GM18520 (cell line): ENCODE data around the gene NLGN3.

Experiments
- ATAC-seq: cut with Tn5 transposase; IDR thresholded peaks from one replicate; pipeline ENCODE4 v1.9.1; 2021; ENCODE audit not compliant: unreplicated experiment

NLGN3 gene

DNA sequence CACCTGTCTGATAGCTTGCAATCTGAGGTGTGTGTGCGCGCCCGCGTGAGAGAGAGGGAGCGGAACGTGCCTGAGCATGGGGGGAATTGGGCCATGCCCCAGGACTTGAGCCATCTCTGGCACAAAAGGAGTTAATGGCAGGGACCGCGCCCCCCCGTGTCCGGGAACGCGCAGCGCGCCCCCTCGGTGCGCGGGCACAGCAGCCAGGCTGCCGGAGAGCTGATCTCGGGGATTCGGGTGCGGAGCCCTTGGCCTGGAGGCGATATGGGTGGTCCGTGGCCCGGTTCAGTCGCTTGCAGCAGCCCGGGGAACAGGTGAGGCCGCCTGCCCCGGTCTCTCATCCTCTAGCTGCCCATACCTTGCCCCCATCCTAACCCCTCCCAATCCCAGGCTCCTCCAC, at the start of gene NLGN3:
TSS of gene NLGN3 (plus strand) at position 191 of the 400 bp plus-strand sequence. CDS start 2,909 bp downstream, outside the sequence.
- no peak for ATAC-seq

DNA sequence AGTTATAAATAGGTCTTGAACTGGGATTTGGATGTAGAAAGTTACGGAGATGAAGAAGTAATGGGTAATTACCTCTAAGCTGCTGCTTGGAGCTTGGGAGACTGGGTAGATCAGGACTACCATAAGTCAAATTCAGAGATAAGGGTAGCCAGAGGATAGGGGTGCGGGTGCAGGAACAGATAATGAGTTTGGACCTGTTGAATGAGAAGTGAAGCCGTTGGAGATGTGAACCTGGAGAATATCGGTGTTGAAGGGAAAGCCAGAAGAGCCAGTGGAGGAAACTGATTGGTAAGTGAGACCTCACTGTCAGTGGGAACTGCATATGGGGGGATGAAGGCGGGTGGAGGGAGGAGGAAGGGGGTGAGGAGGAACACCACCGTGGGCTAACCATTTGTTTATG, 49.6 kb upstream of the NLGN3 start:
- ATAC-seq = no peak

DNA sequence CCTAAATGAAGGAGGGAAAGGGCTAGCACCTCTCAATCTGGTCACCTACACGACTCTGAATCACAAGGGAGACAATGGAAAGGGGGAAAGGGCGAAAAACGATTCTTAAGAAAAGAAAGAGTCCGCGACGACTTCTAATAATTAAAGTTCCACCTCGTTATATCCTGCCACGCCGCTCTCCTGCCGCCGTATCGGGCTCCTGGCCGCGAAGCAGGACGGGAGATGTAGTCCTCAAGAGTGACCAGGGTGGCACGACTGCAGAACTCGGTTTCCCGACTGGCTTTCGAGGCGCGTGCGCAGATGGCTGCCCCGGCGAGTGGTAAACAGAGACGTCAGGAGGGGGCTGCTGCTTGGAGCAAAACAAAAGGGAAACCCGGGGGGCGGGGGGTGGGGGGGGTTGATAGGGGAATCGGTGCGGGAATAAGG, 49.1 kb upstream of the NLGN3 start, which contains the start of gene FOXO4:
TSS of gene FOXO4 (plus strand) at position 297 of the 426 bp plus-strand sequence. CDS start 678 bp downstream, outside the sequence.
- peak; percentile 88 for ATAC-seq

DNA sequence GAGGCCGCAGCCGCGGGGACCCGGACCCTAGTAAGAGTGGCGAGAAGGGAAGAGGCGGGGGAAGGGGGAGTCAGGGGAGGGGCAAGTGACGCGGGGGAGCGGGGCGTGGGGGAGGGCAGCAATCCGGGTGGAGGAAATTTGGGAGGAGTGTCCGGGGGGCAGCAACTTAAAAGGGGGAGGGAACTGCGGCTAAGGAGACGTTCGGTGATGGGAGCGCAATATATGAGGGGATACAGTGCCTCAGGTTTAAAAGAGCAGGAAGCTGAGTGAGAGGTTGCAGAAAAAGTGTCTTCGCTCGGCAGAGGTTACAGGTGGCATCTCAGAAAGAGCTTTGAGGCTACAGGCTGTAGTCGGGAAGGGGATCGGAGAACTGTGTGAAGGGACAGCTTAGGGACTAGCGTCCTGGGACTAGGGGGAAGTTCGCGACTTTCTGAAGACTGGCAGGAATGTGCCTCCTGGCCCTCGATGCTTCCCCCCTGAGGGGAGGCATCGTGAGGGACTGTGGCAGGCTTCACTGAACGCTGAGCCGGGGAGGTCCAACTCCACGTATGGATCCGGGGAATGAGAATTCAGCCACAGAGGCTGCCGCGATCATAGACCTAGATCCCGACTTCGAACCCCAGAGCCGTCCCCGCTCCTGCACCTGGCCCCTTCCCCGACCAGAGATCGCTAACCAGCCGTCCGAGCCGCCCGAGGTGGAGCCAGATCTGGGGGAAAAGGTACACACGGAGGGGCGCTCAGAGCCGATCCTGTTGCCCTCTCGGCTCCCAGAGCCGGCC, 48.5 kb upstream of the NLGN3 start:
- ATAC-seq = no peak

DNA sequence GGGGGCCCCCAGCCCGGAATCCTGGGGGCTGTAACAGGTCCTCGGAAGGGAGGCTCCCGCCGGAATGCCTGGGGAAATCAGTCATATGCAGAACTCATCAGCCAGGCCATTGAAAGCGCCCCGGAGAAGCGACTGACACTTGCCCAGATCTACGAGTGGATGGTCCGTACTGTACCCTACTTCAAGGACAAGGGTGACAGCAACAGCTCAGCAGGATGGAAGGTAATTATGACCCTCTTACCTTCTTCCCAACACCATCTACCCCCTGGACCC, 47.9 kb upstream of the NLGN3 start:
- no peak for ATAC-seq

DNA sequence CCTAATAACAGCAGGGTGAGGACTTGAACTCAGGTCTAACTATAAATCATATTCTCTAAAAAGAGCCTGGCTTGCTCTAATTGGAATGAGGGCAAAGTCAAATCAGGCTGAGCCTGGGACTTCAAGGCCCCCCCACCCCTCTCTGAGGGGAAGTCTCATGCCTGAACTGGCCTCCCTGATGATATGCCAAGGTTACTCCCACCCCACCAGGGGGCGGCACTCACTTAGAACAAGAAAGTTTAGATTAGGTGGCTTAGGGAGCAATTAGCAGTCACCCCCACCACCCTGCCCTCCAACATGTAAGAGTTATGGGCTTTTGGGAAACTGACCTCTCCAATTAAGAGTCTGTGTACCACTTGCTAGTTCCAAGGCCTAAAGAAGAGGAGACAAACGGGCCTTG, 46.3 kb upstream of the NLGN3 start:
- ATAC-seq = peak; percentile 31

DNA sequence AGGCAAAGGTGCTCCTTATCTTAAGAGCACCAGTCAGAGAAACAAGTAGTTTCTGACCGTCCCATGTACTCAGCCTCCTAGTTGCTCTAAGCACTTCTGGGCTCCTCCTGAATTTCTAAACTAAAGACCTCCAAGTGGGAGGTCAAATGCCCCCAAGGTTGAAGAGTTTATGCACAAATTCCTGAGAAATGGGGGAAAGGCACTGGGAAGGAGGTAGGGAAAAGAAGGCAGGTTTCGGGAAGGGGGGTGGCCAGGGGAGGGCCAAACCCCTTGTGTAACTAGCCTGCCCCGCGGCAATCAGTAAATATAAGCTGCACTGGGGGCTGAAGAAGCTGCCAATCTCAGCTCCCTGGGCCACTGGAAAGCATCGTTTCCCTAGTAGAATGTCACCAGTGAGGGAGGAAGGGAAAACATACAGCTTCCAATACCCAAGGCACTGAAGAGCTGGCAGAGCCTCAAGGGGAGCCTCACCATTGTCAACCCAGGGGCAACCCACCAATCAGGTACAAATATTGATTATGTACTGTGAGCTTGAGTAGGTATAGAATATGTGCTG, 45.6 kb upstream of the NLGN3 start:
- no peak for ATAC-seq

DNA sequence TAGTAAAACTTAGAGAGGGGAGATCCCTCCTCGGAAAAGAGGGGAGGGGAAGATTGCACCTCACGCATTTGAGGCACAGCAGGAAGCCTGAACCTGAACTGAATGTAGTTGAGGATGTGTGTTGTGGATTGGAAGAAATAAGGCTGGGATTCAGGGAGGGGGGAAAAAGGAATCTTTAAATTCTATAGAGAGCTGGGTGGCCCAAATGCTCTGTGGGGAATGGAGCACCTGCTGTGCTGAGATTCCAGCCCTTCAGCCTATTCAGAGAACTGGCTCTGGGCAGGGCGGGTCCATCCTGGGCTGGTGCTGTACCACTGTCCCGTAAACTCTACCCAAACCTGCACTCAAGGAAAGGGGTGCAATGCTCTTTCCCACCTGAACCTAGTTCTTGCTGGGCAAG, 44.9 kb upstream of the NLGN3 start:
- no peak for ATAC-seq

DNA sequence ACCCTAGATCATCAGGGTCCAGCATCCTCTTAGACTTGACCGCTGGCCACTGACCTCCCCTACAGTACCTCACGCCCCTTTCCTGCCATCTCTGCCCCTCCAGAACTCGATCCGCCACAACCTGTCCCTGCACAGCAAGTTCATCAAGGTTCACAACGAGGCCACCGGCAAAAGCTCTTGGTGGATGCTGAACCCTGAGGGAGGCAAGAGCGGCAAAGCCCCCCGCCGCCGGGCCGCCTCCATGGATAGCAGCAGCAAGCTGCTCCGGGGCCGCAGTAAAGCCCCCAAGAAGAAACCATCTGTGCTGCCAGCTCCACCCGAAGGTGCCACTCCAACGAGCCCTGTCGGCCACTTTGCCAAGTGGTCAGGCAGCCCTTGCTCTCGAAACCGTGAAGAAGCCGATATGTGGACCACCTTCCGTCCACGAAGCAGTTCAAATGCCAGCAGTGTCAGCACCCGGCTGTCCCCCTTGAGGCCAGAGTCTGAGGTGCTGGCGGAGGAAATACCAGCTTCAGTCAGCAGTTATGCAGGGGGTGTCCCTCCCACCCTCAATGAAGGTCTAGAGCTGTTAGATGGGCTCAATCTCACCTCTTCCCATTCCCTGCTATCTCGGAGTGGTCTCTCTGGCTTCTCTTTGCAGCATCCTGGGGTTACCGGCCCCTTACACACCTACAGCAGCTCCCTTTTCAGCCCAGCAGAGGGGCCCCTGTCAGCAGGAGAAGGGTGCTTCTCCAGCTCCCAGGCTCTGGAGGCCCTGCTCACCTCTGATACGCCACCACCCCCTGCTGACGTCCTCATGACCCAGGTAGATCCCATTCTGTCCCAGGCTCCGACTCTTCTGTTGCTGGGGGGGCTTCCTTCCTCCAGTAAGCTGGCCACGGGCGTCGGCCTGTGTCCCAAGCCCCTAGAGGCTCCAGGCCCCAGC, 43.8 kb upstream of the NLGN3 start:
- no peak for ATAC-seq

DNA sequence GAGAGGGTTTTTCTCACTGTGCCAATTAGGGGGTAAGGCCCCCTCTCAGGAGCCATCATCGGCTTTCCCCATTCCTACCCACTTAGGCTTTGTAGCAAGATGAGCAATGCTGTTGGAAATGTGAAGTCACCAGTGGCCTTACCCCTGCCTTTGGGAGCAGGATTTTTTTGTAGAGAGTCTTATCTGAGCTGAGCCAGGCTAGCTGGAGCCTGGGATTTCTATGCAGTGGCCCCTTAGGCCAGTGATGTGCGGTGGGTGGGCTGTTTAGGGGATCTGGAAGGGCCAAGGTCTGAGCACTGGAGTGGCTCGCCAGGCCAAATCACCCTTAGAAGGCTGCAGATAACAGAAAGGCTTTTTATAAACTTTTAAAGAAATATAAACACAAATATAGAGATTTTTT, 42.3 kb upstream of the NLGN3 start:
- ATAC-seq = no peak

DNA sequence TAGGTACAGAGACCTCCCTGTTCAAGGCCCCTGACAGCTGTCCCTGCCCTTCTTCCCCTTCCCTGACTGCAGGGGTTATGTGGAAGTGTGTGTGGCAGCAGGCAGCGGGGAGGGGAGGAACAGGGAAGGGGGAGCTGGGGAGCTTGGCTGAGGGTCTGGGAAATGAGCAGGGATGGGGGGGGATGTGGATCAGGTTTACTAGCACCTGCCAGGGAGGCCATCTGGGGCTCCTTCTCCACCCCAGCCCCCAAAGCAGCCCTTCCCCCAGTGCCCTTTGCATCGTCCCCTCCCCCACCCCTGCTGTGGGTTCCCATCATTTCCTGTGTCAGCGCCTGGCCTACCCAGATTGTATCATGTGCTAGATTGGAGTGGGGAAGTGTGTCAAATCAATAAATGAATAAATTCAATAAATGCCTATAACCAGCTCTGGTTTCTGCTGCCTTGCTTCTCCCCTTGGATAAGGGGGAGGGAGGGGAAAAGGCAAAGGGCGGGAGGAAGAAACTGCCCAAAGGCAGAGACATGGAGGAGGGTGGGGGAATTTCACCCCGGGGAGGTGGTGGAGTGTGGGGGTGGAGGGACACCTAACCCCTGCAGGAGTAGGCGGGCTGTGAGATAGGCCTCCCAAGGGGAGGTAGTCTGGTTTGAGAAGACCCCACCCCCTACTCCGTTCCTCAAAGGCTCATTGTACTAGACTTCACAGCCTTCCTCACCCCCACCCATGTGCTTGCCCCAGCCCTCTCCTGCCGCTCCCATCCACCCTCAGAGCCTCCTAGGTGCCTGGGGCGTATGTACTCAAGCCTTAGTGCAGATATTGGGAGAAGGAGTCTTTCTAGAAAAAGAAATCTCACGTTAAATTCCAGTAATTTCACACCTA, 41.3 kb upstream of the NLGN3 start:
- no peak for ATAC-seq

DNA sequence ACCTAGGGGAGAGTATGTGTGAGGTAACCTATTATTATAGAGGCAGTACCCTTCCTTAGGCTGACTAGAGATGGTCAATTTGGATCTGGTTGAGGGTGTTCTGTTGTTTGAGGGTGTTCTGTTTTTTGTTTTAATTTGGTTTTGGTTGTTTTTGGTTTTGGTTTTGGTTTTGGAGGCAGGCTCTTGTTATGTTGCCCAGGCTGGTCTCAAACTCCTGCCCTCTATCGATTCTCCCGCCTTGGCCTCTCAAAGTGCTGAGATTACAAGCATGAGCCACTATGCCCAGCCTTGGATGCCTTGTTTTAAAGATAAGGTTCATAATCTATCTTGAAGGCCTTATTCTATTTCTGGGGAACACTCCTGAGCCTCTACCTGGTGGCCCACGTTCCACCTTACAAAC, 39.0 kb upstream of the NLGN3 start:
- no peak for ATAC-seq

DNA sequence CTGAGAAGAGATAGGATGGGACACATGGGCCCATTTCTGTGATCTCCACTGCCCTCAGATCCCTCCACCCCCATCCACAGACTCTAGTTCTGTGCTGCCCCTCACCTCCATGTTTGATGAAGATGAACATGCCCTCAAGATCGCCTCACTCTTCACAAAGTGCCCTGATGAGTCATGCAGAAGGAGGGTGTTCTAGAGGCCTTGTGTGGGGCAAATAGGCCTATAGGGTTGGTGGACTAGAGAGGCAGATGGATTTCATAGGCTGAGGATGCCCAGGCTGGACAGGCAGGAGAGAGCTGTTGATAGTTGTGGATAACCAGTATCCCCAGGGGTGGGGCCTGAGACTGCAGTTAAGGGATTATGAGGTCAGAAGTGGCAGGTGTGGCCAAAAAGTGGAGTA, 38.2 kb upstream of the NLGN3 start, which contains the start of gene CXorf65:
TSS of gene CXorf65 (minus strand) at position 314 of the 400 bp plus-strand sequence. CDS start at position 130, 184 bp downstream.
- ATAC-seq = no peak

DNA sequence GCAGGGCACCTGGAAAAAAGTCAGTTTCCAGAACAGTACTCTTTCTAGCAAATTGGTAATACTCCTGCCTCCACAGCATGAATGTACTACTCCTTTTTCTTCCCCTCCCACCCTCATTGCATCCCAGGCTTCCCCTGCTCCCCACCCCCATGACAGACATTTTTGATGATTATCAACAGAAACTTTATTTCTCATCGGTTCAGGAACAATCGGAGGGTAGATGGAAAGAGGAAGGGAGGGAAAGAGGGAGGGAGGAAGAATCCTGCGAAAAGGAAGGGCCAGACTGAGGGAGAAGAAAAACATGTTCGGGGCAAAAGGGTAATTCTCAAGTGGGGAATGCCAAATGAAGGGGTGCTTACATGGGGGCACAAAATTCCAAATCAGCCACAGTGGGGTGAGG, 37.4 kb upstream of the NLGN3 start:
- ATAC-seq = no peak

DNA sequence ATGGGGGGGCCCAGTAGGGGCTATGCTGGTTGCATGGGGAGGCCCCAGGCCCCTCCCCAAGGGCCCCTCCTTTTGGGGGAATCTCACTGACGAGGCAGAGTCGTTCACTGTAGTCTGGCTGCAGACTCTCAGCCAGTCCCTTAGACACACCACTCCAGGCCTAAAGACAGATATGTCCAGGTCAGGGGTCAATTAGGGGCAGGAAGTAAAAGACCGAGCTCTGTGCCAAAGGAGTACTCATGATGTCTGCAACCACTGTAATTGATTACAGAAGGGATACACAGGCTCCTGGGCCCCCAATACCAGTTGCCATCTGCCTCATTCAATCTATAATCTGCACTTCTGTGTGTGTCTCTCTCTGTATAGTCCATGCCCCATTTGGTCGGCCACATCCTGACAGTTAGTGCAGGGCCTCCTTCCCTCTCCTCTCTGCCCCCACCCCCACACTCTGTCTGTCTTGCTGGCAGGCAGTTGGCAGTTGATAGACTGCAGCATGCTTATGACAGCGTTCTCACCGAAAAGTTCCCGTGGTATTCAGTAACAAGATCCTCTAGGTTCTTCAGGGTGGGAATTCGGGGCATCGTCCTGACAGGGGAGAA, 36.8 kb upstream of the NLGN3 start:
- no peak for ATAC-seq

DNA sequence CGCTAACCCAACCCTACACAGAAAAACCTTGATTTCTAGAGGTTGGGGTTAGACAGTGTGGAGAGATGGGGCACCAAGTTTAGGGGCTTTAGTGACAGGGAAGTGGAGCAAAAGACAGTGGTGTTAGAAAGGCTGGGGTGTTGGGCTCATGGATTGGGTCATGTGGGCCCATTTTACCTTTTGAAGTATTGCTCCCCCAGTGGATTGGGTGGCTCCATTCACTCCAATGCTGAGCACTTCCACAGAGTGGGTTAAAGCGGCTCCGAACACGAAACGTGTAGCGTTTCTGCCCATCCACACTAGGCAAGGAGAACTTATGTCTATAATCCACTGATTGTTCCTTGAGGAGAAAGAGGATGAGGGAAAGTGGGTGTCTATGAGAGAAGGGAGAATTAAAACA, 35.6 kb upstream of the NLGN3 start:
- no peak for ATAC-seq

DNA sequence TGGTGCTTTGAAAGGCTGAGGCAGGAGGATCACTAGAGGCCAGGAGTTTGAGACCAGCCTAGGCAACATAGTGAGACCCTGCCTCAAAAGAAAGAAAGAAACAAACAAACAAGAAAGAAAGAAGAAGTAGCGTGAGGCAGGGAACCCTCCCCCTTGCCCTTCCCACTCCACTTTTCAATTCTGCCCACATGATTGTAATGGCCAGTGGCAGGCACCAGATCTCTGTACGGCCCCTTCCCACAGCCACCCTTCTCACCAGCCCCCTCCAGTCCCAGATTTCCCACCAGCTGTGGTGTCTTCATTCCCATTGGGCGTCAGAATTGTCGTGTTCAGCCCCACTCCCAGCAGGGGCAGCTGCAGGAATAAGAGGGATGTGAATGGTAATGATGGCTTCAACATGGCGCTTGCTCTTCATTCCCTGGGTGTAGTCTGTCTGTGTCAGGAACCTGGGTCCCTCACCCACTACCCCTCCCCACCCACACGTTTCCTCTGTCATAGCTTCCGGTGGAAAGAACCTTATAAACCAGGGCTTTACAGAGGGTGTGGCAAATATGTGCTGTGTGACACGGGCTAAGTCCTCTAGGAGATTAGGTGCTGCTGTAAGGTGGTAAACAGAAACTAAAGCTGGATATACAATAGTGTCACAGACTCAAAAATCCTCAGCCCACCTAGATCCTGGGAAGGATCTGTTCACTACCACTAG, 33.3 kb upstream of the NLGN3 start, which contains the start of gene IL2RG:
TSS of gene IL2RG (minus strand) at position 437 of the 703 bp plus-strand sequence. CDS start at position 399, 38 bp downstream.
- ATAC-seq = peak; percentile 85

DNA sequence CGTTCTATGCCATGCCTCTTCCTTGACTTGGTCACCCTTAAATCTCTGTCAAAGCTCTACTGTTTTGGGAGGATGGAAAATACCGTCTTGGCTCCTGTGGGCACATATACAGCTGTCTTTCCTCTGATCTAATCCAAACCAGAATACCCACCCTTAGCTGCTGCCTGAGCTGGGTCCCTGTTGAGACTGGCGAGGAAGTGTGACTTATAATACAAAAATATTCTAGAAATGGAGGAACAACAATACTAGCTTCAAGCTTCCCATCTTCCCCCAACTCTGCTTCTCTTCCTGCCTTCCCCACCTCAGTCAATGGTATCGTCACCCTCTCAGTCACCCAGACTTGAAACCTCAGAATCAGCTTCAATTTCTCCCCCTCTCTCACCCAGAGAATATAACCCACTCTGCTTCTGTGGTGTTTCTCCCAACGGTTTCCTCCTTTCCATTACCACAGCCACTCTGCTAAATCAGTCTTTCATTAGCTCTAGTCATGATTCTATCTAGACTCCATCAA, 32.7 kb upstream of the NLGN3 start:
- peak; percentile 16 for ATAC-seq

DNA sequence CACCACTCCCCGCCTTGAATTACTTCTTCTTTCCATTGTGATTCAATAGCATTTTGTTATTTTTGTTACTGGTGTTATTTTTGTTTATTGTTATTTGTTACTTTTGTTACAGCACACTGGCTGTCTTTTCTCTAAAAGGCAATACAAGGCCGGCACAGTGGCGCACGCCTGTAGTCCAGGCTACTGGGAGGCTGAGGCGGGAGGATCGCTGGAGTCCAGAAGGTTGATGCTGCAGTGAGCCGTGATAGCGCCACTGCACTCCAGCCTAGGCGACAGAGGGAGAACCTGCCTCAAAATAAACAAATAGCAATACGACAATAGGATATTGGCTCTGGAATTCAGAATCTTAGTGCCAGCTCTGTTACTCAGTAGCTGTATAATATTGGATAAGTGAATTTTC, 27.3 kb upstream of the NLGN3 start:
- no peak for ATAC-seq
